C4-2B (cell line): ENCODE results near the gene SORBS2.

Source experiments
- CTCF ChIP-seq: fragments of 450-650 bp; conservative IDR thresholded peaks from 2 replicates; pipeline ENCODE4 v1.5.1; 2017; ENCODE audit warnings: mild to moderate bottlenecking
- ZFX ChIP-seq: fragments of 450-650 bp; IDR thresholded peaks from 2 replicates; pipeline ENCODE4 v1.6.1; 2017

GRCh38 chr4:185680617-185681016, 131.4 kb downstream of the SORBS2 start:
- TF ChIP-seq CTCF (no peak), ZFX (no peak)
